HG03060 (cell line): ENCODE data around the gene ARHGAP6.

ENCODE experiments used
- ATAC-seq: cut with Tn5 transposase; IDR thresholded peaks from one replicate; pipeline ENCODE4 v1.9.1; 2021; ENCODE audit warnings: low read depth, moderate number of reproducible peaks; ENCODE audit not compliant: unreplicated experiment

Gene ARHGAP6

DNA sequence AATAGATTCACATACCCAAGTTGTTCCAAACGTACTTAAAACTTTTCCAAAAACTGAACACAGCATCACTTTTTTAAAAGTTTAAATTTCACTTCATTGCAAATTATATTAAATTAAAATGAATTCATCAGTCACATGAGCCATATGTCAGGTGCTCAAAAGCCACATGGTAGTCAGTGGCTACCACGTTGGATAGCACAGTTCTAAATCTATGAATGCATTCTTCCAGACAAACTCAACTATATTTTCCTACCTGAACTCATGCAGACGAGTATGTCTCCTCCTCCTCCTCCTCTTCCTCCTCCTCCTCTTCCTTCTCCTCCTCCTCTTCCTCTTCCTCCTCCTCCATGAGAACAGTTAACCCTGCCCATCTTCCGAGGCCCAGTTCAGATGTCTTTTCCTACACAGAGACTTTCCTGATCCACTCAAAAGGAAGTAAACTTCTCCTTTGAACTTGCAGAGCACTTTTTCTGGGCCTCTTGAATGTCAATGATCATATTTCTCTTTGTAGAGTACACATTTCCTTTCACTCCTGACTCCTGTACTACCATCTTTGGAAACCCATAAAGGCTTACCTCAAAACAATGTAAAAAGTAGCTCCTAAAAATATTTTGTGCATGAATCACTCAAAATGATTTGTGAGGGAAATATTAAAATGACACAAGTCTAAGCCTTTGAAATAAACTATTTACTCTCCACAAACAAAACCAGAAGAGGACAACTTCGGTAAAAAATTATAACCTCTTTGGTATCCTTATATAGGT lies 199.9 kb downstream of the ARHGAP6 start:
- ATAC-seq = no peak

- ATAC-seq = no peak
These were observed 200.8 kb downstream of the ARHGAP6 start for GRCh38 chrX:11464836-11465463.

DNA sequence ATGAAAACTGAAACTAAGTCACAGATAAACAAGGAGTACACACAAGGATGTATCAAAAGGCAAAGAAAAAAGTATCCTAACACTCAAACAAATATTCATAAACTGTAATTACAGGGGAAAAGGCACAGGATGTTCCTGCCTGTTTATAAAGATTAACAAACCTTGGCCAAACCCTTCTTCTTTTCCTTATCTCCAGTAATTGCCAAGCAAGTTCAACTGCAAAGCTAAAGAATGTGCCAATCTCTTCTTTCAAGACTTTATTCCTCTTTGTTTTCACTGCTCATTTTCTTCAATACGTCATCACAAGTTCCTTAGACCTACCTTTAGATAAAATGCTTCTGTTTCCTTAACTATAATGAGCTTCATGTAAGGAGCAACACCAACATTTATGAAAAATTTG lies 201.3 kb downstream of the ARHGAP6 start:
- ATAC-seq = no peak

- no peak for ATAC-seq
These were observed 203.1 kb downstream of the ARHGAP6 start for GRCh38 chrX:11462648-11463047.

DNA sequence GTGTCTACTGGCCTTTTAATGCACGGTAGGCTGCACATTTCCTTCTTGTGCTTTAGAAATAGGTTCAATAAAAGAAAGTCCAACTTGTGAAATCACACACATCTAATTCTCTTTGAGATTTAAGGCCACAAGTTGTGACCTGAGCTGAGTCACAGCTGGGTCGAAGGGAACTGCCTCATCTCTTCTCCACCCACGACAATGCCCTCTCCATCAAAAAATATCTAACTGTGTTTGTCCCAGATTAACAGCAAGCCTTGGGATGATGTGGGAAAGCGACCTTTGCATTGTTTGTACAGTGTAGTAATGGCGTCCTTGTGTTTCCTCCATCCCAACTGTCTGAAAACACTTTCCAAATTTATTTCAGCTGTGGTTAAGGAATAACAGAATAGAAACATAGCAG lies 203.6 kb downstream of the ARHGAP6 start:
- ATAC-seq = no peak

GRCh38 chrX:11461201-11462001 lies 204.3 kb downstream of the ARHGAP6 start:
- no peak for ATAC-seq

- ATAC-seq = no peak
These were observed 205.4 kb downstream of the ARHGAP6 start for GRCh38 chrX:11460347-11460746.

DNA sequence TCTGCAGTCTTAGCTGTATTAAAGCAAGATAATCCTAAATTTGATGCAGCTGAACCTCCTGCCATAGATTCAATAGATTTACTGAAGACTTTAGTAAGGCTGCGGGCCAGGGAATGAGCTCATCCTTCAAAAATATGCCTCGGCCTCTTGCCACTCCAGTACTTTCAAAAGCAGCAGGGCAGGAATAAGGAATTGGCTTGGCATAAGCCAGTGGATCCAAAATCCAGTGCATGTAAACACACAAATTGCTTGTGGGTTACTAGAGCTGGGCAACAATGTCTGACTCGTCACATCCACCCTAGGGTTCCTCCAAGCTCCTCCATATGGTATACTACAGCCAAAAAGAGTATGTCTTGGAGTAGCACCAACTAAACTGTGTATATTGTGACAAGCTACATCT lies 207.6 kb downstream of the ARHGAP6 start:
- ATAC-seq = no peak

GRCh38 chrX:11451151-11451550 lies 214.6 kb downstream of the ARHGAP6 start:
- ATAC-seq = no peak

DNA sequence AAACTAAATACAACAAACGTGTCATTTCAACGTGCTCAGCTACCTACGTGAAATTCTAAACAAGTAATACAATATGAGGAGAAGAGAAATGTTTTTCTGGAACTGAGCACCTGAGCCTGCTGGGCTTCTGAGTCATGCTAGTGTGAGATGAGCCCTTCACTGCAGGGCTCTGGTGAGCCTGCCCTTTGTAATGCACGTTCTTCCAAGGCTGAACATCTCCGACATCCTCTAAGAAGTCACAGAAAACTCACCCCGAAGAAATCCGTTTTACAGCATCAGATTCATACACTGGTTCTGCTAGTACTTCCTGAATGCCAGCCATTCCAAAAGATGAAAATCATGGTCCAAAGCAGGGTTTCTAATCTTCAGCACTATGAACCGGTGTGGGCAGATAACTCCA lies 215.4 kb downstream of the ARHGAP6 start:
- no peak for ATAC-seq

DNA sequence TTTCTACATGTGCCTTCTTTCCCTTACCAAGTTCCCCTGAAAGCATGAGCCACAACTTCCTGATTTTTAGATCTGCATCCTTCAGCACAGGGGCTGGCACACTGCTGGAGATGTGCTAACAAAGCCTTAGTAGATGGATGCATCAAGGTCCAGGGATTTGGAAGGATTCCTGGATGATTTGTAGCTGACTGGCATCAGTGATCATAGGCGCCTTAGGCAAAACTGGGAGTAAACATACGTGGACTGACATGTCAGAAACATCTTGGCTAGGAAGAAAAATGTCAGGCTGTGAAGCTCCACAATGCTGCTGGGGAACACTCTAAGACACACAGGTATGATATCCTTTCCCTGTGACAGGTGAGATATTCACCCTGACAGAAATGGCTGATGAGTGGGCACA lies 216.1 kb downstream of the ARHGAP6 start:
- no peak for ATAC-seq

GRCh38 chrX:11447418-11447817 lies 218.3 kb downstream of the ARHGAP6 start:
- ATAC-seq = no peak

GRCh38 chrX:11446949-11447348 lies 218.8 kb downstream of the ARHGAP6 start:
- ATAC-seq = no peak

DNA sequence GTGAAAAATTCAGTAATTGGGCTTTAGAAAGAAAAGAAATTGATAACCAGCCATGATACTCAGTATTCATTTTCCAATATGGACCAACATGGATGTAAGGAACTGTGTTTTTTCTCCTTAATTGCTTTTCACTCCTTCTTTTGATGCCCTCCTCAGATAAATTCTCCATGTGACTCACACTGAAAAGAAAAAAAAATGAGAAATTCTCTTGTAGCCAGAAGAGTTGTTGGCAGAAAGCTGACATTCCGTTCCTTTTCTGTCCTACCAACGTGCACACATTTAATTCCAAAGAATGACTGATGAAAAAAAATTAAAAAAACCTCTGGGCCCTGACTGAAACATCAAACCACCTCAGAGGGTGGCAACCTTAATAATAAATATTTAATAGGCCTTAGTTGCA lies 219.4 kb downstream of the ARHGAP6 start:
- no peak for ATAC-seq

DNA sequence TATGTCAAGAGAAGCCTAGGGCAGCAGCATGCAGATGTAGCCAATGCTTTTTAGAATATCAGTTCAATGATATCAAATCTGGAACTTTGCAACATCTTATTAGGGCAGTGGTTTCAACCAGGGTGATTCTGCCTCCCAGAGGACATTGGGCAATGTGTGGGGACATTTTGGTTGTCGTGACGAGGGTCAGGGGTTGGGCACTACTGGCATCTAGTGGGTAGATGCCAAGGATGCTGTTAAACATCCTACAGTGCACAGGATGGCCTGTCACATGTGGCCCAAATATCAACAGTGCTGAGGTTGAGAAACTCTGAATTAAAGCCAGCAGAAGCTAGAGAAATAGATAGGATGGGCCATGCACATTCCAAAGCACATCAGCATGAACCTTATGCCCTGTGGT lies 220.2 kb downstream of the ARHGAP6 start:
- ATAC-seq = no peak

DNA sequence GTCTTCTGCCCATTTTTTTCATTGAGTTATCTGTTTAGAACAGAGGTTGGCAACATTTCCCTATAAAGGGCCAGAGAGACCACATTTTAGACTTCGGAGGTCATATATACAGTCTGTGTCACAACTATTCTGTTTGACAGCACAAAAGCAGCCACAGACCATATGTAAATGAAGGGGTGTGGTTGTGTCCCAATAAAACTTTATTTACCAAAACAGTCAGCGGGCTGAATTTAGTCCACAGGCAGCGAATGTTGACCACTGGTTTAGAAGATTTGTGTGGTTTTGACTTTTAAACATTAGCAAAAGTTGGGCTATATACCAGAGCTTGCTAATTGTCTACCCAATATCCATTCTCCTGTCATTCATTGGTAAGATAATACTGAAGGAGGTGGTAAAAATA lies 221.7 kb downstream of the ARHGAP6 start:
- no peak for ATAC-seq

- ATAC-seq = no peak
These were observed 225.9 kb downstream of the ARHGAP6 start for GRCh38 chrX:11439846-11440245.

DNA sequence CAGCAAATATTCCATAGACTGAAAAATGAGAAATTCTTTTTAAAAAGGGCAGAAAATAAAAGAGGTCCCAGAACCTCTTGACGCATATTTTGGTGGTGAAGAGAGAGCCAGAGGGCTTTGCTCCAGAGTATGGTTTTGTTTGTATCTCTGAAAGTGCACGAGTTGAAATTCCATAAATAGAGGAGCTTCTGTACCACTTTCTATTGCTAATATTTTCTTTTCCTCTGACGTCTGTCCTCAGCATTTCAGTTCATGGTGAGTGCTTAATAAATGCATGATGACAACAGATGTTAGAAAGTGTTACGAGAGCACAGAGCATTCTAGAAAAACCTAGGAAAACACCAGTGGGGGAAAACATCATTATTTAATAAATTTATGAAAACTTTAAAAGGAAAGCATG lies 227.0 kb downstream of the ARHGAP6 start:
- ATAC-seq = no peak

GRCh38 chrX:11438380-11438723 lies 227.4 kb downstream of the ARHGAP6 start:
- no peak for ATAC-seq

- no peak for ATAC-seq
These were observed 227.9 kb downstream of the ARHGAP6 start for GRCh38 chrX:11437642-11438379.

GRCh38 chrX:11435568-11435967 lies 230.2 kb downstream of the ARHGAP6 start:
- no peak for ATAC-seq
